GM20431 (cell line): Measurements from ENCODE around the gene CD163L1.
"Not testable (repeated sequence)": the region's sequence is repeated elsewhere in the genome, so short reads cannot be mapped to it uniquely, and the experiment has no call there.

Experiments used
- in situ Hi-C: fragments of 300-500 bp; cut with MseI, MboI; formaldehyde crosslinking; loops from one replicate; pipeline ENCODE4 v1.15.0; 2020; ENCODE audit warnings: low sequenced_read_pairs; ENCODE audit not compliant: unreplicated experiment

The CD163L1 gene

GRCh38 chr12:7344833-7345606, 98.9 kb downstream of the CD163L1 start:
- in situ Hi-C loops, result no loop called here

- in situ Hi-C loops, result no loop called here
Observed at GRCh38 chr12:7339675-7340074, 104.3 kb downstream of the CD163L1 start.

- in situ Hi-C loops, result not testable (repeated sequence)
Observed at GRCh38 chr12:7337790-7338189, 106.2 kb downstream of the CD163L1 start.

- in situ Hi-C loops, result no loop called here
Observed at GRCh38 chr12:7327918-7328317, 116.0 kb downstream of the CD163L1 start.

- in situ Hi-C loops, result no loop called here
Observed at GRCh38 chr12:7324176-7324575, 119.8 kb downstream of the CD163L1 start.

- in situ Hi-C loops, result no loop called here
Observed at GRCh38 chr12:7322599-7322998, 121.4 kb downstream of the CD163L1 start.

- in situ Hi-C loops, result no loop called here
Observed at GRCh38 chr12:7321624-7322023, 122.3 kb downstream of the CD163L1 start.

GRCh38 chr12:7319930-7320329, 124.0 kb downstream of the CD163L1 start:
- in situ Hi-C loops, result no loop called here

- in situ Hi-C loops, result no loop called here
Observed at GRCh38 chr12:7310070-7310469, 133.9 kb downstream of the CD163L1 start.
